Glutamatergic neuron (in vitro differentiated cells): ENCODE results near the gene ALOX12B. TPM values are rescaled to one million over a fixed set of nuclear protein-coding genes. Genes with fewer than 3 reads are reported as not detected.

Experiments used
- DNase-seq: peaks from one replicate; pipeline ENCODE4 v3.0.0; 2022
- H3K27ac Mint-ChIP-seq: one replicate; pipeline ENCODE4 v1.8.0; 2020; ENCODE audit warnings: mild to moderate bottlenecking, mixed read lengths, inconsistent platforms; ENCODE audit not compliant: unreplicated experiment
- H3K27me3 Mint-ChIP-seq: one replicate; pipeline ENCODE4 v1.8.0; 2020; ENCODE audit warnings: mild to moderate bottlenecking, moderate library complexity, mixed read lengths, inconsistent platforms; ENCODE audit not compliant: unreplicated experiment
- H3K36me3 Mint-ChIP-seq: one replicate; pipeline ENCODE4 v1.8.0; 2020; ENCODE audit warnings: mild to moderate bottlenecking, mixed read lengths, inconsistent platforms; ENCODE audit not compliant: unreplicated experiment
- H3K4me1 Mint-ChIP-seq: one replicate; pipeline ENCODE4 v1.8.0; 2020; ENCODE audit warnings: mild to moderate bottlenecking, low read depth, mixed read lengths, inconsistent platforms; ENCODE audit not compliant: unreplicated experiment
- H3K4me3 Mint-ChIP-seq: one replicate; pipeline ENCODE4 v1.8.0; 2020; ENCODE audit warnings: mild to moderate bottlenecking, mixed read lengths, inconsistent platforms; ENCODE audit not compliant: unreplicated experiment
- H3K9me3 Mint-ChIP-seq: one replicate; pipeline ENCODE4 v1.8.0; 2020; ENCODE audit warnings: mild to moderate bottlenecking, moderate library complexity, mixed read lengths, inconsistent platforms; ENCODE audit not compliant: unreplicated experiment
- CTCF ChIP-seq: fragments of 200-600 bp; sonication (generic); IDR thresholded peaks from one replicate; pipeline ENCODE4 v1.5.0; 2021; ENCODE audit not compliant: partially characterized antibody, unreplicated experiment
- total RNA-seq: library from RNA; stranded (reverse); fragmentation: NEBNext Ultra II Directional; extraction: Animal tissue kit (Norgen Biotek cat#: 25700); gene quantifications from one replicate; pipeline ENCODE4 v1.2.1, GENCODE V29; 2021; ENCODE audit not compliant: unreplicated experiment

ALOX12B gene
- total RNA-seq, 1 donor from 2014 or later: not detected

- Mint-ChIP-seq H3K4me1 (no peaks in the 10 kb centered on the region), H3K27me3 (peaks cover 7% of the 10 kb centered on the region), H3K9me3 (peaks cover 2% of the 10 kb centered on the region), H3K27ac (no peak overlapping the region), H3K4me3 (no peak overlapping the region), H3K36me3 (no peaks in the 10 kb centered on the region)
- DNase-seq: no peak
- TF ChIP-seq CTCF: no peak
These were observed 30.4 kb downstream of the ALOX12B start for GRCh38 chr17:8056976-8057625.

GRCh38 chr17:8056232-8056975, 31.1 kb downstream of the ALOX12B start:
- Mint-ChIP-seq H3K4me3 (no peak overlapping the region), H3K4me1 (no peaks in the 10 kb centered on the region), H3K27ac (no peak overlapping the region), H3K9me3 (peaks cover 5% of the 10 kb centered on the region), H3K36me3 (no peaks in the 10 kb centered on the region), H3K27me3 (peaks cover 1% of the 10 kb centered on the region)
- TF ChIP-seq CTCF: no peak
- DNase-seq: no peak

GRCh38 chr17:8055851-8056231, 31.7 kb downstream of the ALOX12B start:
- Mint-ChIP-seq H3K27ac (no peak overlapping the region), H3K9me3 (peaks cover 5% of the 10 kb centered on the region), H3K4me3 (no peak overlapping the region), H3K27me3 (peaks cover 1% of the 10 kb centered on the region), H3K4me1 (no peaks in the 10 kb centered on the region), H3K36me3 (no peaks in the 10 kb centered on the region)
- no peak for DNase-seq
- no peak for TF ChIP-seq CTCF

- Mint-ChIP-seq H3K9me3 (peaks cover 6% of the 10 kb centered on the region), H3K4me3 (no peak overlapping the region), H3K4me1 (no peaks in the 10 kb centered on the region), H3K27ac (no peak overlapping the region), H3K36me3 (no peaks in the 10 kb centered on the region), H3K27me3 (peaks cover under 1% of the 10 kb centered on the region)
- no peak for DNase-seq
- no peak for TF ChIP-seq CTCF
These were observed 33.9 kb downstream of the ALOX12B start for GRCh38 chr17:8053600-8053999.
